GM18951 (cell line): ENCODE results near the gene QKI.

ENCODE experiments used
- POLR2A ChIP-seq: IDR thresholded peaks from 4 replicates; pipeline ENCODE4 v1.6.1; 2011; ENCODE audit warnings: mild to moderate bottlenecking; ENCODE audit not compliant: insufficient read length, insufficient read depth; ENCODE audit errors: extremely low read depth
- in situ Hi-C: fragments of 300-500 bp; cut with MboI; formaldehyde crosslinking; loops from one replicate; pipeline ENCODE4 v1.12.0; 2022; ENCODE audit warnings: low sequenced_read_pairs, mixed read lengths, inconsistent platforms; ENCODE audit not compliant: unreplicated experiment

Gene QKI

GRCh38 chr6:163533443-163533842 is 118.9 kb downstream of the QKI start:
- TF ChIP-seq POLR2A: no peak
- in situ Hi-C loops: no loop called here

DNA sequence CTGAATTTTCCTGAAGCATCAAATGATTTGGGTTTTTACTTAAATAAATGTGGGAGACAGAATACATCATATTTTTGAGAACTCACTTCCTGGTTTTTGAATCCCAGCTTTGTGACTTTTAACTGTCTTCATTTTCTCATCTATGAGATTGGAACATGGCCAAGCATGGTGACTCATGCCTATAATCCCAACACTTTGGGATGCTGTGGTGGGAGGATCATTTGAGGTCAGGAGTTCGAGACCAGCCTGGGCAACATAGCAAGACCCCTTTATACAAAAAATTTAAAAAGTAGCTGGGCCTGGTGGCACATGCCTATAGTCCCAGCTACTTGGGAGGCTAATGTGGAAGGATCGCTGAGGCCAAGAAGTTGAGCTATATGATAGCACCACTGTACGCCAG is 122.3 kb downstream of the QKI start:
- in situ Hi-C loops: no loop called here
- no peak for TF ChIP-seq POLR2A

GRCh38 chr6:163538331-163538730 is 123.8 kb downstream of the QKI start:
- TF ChIP-seq POLR2A: no peak
- in situ Hi-C loops: no loop called here

- in situ Hi-C loops: no loop called here
- no peak for TF ChIP-seq POLR2A
Observed at GRCh38 chr6:163539101-163539762, 124.7 kb downstream of the QKI start.

- TF ChIP-seq POLR2A: no peak
- in situ Hi-C loops: no loop called here
Observed at GRCh38 chr6:163543321-163543720, 128.8 kb downstream of the QKI start.

- in situ Hi-C loops: no loop called here
- no peak for TF ChIP-seq POLR2A
Observed at GRCh38 chr6:163545370-163545769, 130.9 kb downstream of the QKI start.

GRCh38 chr6:163547287-163547686 is 132.8 kb downstream of the QKI start:
- TF ChIP-seq POLR2A: no peak

DNA sequence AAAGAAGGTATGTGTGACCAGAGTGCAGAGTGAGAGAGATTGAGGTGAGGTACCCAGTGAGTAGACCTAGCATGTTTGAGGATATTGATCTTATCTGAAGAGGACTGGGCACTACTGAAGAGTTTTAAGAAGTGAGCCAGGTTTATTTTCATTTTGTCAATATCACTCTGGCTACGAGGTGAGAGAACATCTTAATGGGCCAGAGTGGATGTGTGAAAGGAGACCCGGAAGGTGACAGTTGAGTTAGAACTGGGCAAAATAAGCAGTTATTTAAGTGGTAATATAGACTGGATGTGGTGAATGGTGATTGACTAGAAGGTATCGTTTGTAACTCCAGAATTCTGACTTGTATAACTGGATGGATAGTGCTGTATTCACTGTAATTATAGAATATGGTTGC is 134.1 kb downstream of the QKI start:
- in situ Hi-C loops: no loop called here
- TF ChIP-seq POLR2A: no peak

More at GRCh38 chr6:163547287-163547686, 132.8 kb downstream of the QKI start:
- in situ Hi-C loops: no loop called here

- in situ Hi-C loops: loop anchor here (10.0 kb wide), 1 partner anchor 119 kb away; no protein-coding TSS in a partner anchor
- TF ChIP-seq POLR2A: no peak
Observed at GRCh38 chr6:163554032-163554431, 139.5 kb downstream of the QKI start.

DNA sequence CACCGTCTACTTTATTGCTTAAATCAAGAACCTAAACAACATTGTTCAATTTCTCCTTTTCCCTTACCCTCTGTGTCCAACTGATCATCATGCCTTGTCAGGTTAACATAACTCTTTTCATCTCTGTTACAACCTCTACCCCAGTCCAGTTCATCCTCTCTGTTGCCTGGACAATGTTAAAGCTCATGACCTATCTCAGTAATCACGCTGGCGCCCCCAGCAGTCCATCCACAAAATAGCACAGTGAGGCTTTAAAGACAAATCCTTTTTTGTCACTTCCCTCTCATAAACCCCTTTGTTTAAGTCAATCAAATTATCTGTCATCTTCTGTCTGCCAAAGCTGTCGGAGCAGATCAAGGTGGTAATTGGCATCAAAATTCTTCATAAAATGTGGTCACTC is 140.1 kb downstream of the QKI start:
- TF ChIP-seq POLR2A: no peak
- in situ Hi-C loops: loop anchor here (10.0 kb wide), 1 partner anchor 120 kb away; no protein-coding TSS in a partner anchor

- in situ Hi-C loops: loop anchor here (10.0 kb wide), 1 partner anchor 125 kb away; no protein-coding TSS in a partner anchor
- TF ChIP-seq POLR2A: no peak
Observed at GRCh38 chr6:163559661-163560060, 145.1 kb downstream of the QKI start.

- in situ Hi-C loops: no loop called here
- no peak for TF ChIP-seq POLR2A
Observed at GRCh38 chr6:163563318-163563717, 148.8 kb downstream of the QKI start.

- TF ChIP-seq POLR2A: no peak
- in situ Hi-C loops: no loop called here
Observed at GRCh38 chr6:163564534-163564933, 150.0 kb downstream of the QKI start.

- TF ChIP-seq POLR2A: no peak
- in situ Hi-C loops: no loop called here
Observed at GRCh38 chr6:163565140-163565539, 150.6 kb downstream of the QKI start.
